Tibial nerve (tissue), 4 donors: Measurements from ENCODE around the gene NAB2.

Source experiments
- EP300 ChIP-seq, 2 donors: sonication (generic); formaldehyde crosslinking; IDR thresholded peaks; one replicate each; pipeline ENCODE4 v1.6.1; 2017; ENCODE audit warnings: antibody characterized with exemption in 2 of 2, mild to moderate bottlenecking in 1 of 2
- TF ChIP-seq, protein P1 (sequence below), 5 experiments: fragments of 200-600 bp in 3 of 5; fragments of 450-650 bp in 2 of 5; sonication (generic) in 3 of 5; IDR thresholded peaks; one replicate each; pipeline ENCODE4 v1.5.1; 2016 to 2019; ENCODE audit warnings: antibody characterized with exemption in 5 of 5, mild to moderate bottlenecking in 3 of 5, moderate library complexity in 2 of 5

DNA sequence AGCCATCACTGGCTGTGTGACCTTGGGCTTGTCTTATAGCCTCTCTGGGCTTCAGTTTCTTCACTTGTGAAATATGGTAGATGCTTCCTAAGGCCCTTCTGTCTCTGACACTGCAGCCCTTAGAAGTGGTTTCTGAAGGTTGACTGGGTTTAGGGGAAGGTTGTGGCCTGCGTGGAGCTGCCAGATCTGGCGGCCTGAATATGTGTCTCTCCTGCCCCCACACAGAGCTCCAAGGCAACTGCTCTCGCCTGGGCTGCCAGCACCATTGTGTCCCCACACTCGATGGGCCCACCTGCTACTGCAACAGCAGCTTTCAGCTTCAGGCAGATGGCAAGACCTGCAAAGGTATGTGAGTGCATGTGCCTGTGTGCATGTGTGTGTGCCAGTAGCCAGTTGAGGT is 54.5 kb downstream of the NAB2 start:
- TF ChIP-seq, protein P1, sequence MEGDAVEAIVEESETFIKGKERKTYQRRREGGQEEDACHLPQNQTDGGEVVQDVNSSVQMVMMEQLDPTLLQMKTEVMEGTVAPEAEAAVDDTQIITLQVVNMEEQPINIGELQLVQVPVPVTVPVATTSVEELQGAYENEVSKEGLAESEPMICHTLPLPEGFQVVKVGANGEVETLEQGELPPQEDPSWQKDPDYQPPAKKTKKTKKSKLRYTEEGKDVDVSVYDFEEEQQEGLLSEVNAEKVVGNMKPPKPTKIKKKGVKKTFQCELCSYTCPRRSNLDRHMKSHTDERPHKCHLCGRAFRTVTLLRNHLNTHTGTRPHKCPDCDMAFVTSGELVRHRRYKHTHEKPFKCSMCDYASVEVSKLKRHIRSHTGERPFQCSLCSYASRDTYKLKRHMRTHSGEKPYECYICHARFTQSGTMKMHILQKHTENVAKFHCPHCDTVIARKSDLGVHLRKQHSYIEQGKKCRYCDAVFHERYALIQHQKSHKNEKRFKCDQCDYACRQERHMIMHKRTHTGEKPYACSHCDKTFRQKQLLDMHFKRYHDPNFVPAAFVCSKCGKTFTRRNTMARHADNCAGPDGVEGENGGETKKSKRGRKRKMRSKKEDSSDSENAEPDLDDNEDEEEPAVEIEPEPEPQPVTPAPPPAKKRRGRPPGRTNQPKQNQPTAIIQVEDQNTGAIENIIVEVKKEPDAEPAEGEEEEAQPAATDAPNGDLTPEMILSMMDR (IDR thresholded peaks at IDR 0.05) = no peak
- no peak for TF ChIP-seq EP300 (IDR thresholded peaks at IDR 0.05)
